ENCODE results near the gene PTER. TPM values are rescaled to one million over a fixed set of nuclear protein-coding genes. Genes with fewer than 3 reads are reported as not detected.

Gene PTER
- total RNA-seq, 6 experiments from 2014 or later: 8.5 to 31.8 (median 12.2) TPM

GRCh38 chr10:16477757-16478156 is 40.9 kb downstream of the PTER start:
- WGBS (ENCODE audit: insufficient coverage, low coverage, low lambda C conversion rate, missing lambda C conversion rate): 67% methylated on average over 1 of the region's 1 CpG
- Histone ChIP-seq H3K4me1 (no peaks in the 10 kb centered on the region), H3K4me3 (no peak overlapping the region), H3K9me3 (no peaks in the 10 kb centered on the region), H3K36me3 (no peaks in the 10 kb centered on the region), H3K27ac (no peak overlapping the region), H3K27me3 (no peaks in the 10 kb centered on the region)
- intact Hi-C loops (cut with DNase I): no loop called here
- no peak for ATAC-seq
- no peak for DNase-seq
- TF ChIP-seq CTCF (IDR thresholded peaks at IDR 0.05) (no peak), POLR2A (IDR thresholded peaks at IDR 0.05) (no peak)

- no peak for TF ChIP-seq POLR2A (IDR thresholded peaks at IDR 0.05)
- H3K4me1 ChIP-seq: no peaks in the 10 kb centered on the region
- no peaks in the 10 kb centered on the region for H3K27me3 ChIP-seq
- no peaks in the 10 kb centered on the region for H3K9me3 ChIP-seq
- no peak overlapping the region for H3K27ac ChIP-seq
- WGBS (ENCODE audit: insufficient coverage, low coverage, low lambda C conversion rate, missing lambda C conversion rate): 95% methylated on average over 4 of the region's 4 CpGs
- DNase-seq (no peak), ATAC-seq (no peak)
- intact Hi-C loops (cut with DNase I): no loop called here
- no peaks in the 10 kb centered on the region for H3K36me3 ChIP-seq
- no peak overlapping the region for H3K4me3 ChIP-seq
These were observed 42.0 kb downstream of the PTER start for GRCh38 chr10:16478801-16479200.

GRCh38 chr10:16481052-16481728 is 44.4 kb downstream of the PTER start:
- 61% methylated on average over 5 of the region's 5 CpGs for WGBS (ENCODE audit: insufficient coverage, low coverage, low lambda C conversion rate, missing lambda C conversion rate)
- TF ChIP-seq CTCF (IDR thresholded peaks at IDR 0.05) (no peak), POLR2A (IDR thresholded peaks at IDR 0.05) (no peak)
- intact Hi-C loops (cut with DNase I): no loop called here
- Histone ChIP-seq H3K27me3 (no peaks in the 10 kb centered on the region), H3K4me3 (no peak overlapping the region), H3K9me3 (no peaks in the 10 kb centered on the region), H3K4me1 (no peaks in the 10 kb centered on the region), H3K36me3 (peaks cover 0 to 2% (median 0%) of the 10 kb centered on the region in 4 donors), H3K27ac (no peak overlapping the region)
- DNase-seq (no peak), ATAC-seq (no peak)

GRCh38 chr10:16483241-16483917 is 46.6 kb downstream of the PTER start:
- DNase-seq (no peak), ATAC-seq (no peak)
- Histone ChIP-seq H3K27me3 (no peaks in the 10 kb centered on the region), H3K36me3 (peaks cover 0 to 6% (median 0%) of the 10 kb centered on the region in 4 donors), H3K4me1 (no peaks in the 10 kb centered on the region), H3K4me3 (no peak overlapping the region), H3K9me3 (no peaks in the 10 kb centered on the region), H3K27ac (no peak overlapping the region)
- 93% methylated on average over 9 of the region's 11 CpGs for WGBS (ENCODE audit: insufficient coverage, low coverage, low lambda C conversion rate, missing lambda C conversion rate)
- intact Hi-C loops (cut with DNase I): no loop called here
- TF ChIP-seq POLR2A (IDR thresholded peaks at IDR 0.05) (no peak), CTCF (IDR thresholded peaks at IDR 0.05) (no peak)

- H3K36me3 ChIP-seq: peaks cover 0 to 4% (median 0%) of the 10 kb centered on the region in 4 donors
- ATAC-seq: no peak
- intact Hi-C loops (cut with DNase I): no loop called here
- no peak overlapping the region for H3K27ac ChIP-seq
- no peak for DNase-seq
- 95% methylated on average over 3 of the region's 3 CpGs for WGBS (ENCODE audit: insufficient coverage, low coverage, low lambda C conversion rate, missing lambda C conversion rate)
- no peaks in the 10 kb centered on the region for H3K9me3 ChIP-seq
- H3K4me1 ChIP-seq: no peaks in the 10 kb centered on the region
- H3K4me3 ChIP-seq: no peak overlapping the region
- TF ChIP-seq CTCF (IDR thresholded peaks at IDR 0.05): no peak
- TF ChIP-seq POLR2A (IDR thresholded peaks at IDR 0.05): no peak
- H3K27me3 ChIP-seq: no peaks in the 10 kb centered on the region
These were observed 53.7 kb downstream of the PTER start for GRCh38 chr10:16490511-16490910.
